H9 (cell line): ENCODE measurements around the gene PHACTR1. TPM values are rescaled to one million over a fixed set of nuclear protein-coding genes. Genes with fewer than 3 reads are reported as not detected.

ENCODE experiments used
- DNase-seq: peaks from one replicate; pipeline ENCODE4 v3.0.0-alpha.2; 2017
- H2AFZ ChIP-seq: one replicate; pipeline ENCODE4 v1.6.1; 2013; ENCODE audit warnings: mild to moderate bottlenecking, low read length, control low read depth, moderate library complexity
- H2AK5ac ChIP-seq: 2 replicates; pipeline ENCODE4 v1.6.1; 2013; ENCODE audit warnings: low read length, control low read depth, mixed read lengths; ENCODE audit not compliant: insufficient read length
- H2BK120ac ChIP-seq: one replicate; pipeline ENCODE4 v1.6.1; 2013; ENCODE audit warnings: low read depth, mild to moderate bottlenecking, low read length, control low read depth, inconsistent platforms; ENCODE audit not compliant: poor library complexity, severe bottlenecking
- H2BK12ac ChIP-seq: 2 replicates; pipeline ENCODE4 v1.6.1; 2013; ENCODE audit warnings: low read length, control low read depth, mixed read lengths, low read depth; ENCODE audit not compliant: insufficient read length
- H2BK15ac ChIP-seq: 2 replicates; pipeline ENCODE4 v1.6.1; 2013; ENCODE audit warnings: low read depth, low read length, control low read depth
- H2BK20ac ChIP-seq: one replicate; pipeline ENCODE4 v1.6.1; 2013; ENCODE audit warnings: low read depth, mild to moderate bottlenecking, low read length, control low read depth, inconsistent platforms; ENCODE audit not compliant: poor library complexity, severe bottlenecking
- H2BK5ac ChIP-seq: 2 replicates; pipeline ENCODE4 v1.6.1; 2013; ENCODE audit warnings: low read length, control low read depth, mixed read lengths; ENCODE audit not compliant: insufficient read length
- H3K14ac ChIP-seq: 2 replicates; pipeline ENCODE4 v1.6.1; 2013; ENCODE audit warnings: low read length, control low read depth; ENCODE audit not compliant: insufficient read depth
- H3K18ac ChIP-seq: 2 replicates; pipeline ENCODE4 v1.6.1; 2013; ENCODE audit warnings: low read depth, mild to moderate bottlenecking, mixed read lengths, low read length, control low read depth; ENCODE audit not compliant: insufficient read length
- H3K23ac ChIP-seq: 2 replicates; pipeline ENCODE4 v1.6.1; 2013; ENCODE audit warnings: low read length, control low read depth, mixed read lengths, low read depth; ENCODE audit not compliant: insufficient read length
- H3K23me2 ChIP-seq: 2 replicates; pipeline ENCODE4 v1.6.1; 2013; ENCODE audit warnings: low read depth, mild to moderate bottlenecking, mixed read lengths, low read length, control low read depth; ENCODE audit not compliant: insufficient read length, poor library complexity, severe bottlenecking
- H3K27ac ChIP-seq: 2 replicates; pipeline ENCODE4 v1.5.1; 2013; ENCODE audit warnings: low read length, control low read depth, mixed read lengths, low read depth; ENCODE audit not compliant: insufficient read length
- H3K27me3 ChIP-seq: 2 replicates; pipeline ENCODE4 v1.6.1; 2013; ENCODE audit warnings: low read length, control low read depth, inconsistent platforms; ENCODE audit not compliant: insufficient read depth
- H3K4ac ChIP-seq: 2 replicates; pipeline ENCODE4 v1.6.1; 2013; ENCODE audit warnings: low read depth, mild to moderate bottlenecking, control low read depth, inconsistent platforms, low read length, moderate library complexity
- H3K4me1 ChIP-seq: 2 replicates; pipeline ENCODE4 v1.6.1; 2013; ENCODE audit warnings: low read length, control low read depth, inconsistent platforms; ENCODE audit not compliant: insufficient read depth
- H3K4me2 ChIP-seq: 2 replicates; pipeline ENCODE4 v1.6.1; 2013; ENCODE audit warnings: low read length, control low read depth, mixed read lengths; ENCODE audit not compliant: insufficient read length, insufficient read depth
- H3K56ac ChIP-seq: 2 replicates; pipeline ENCODE4 v1.6.1; 2013; ENCODE audit warnings: low read depth, mild to moderate bottlenecking, mixed read lengths, low read length, control low read depth; ENCODE audit not compliant: insufficient read length
- H3K79me1 ChIP-seq: 2 replicates; pipeline ENCODE4 v1.6.1; 2013; ENCODE audit warnings: low read depth, mild to moderate bottlenecking, moderate library complexity, low read length, control low read depth, inconsistent platforms; ENCODE audit not compliant: insufficient read depth, poor library complexity, severe bottlenecking
- H3K79me2 ChIP-seq: 2 replicates; pipeline ENCODE4 v1.6.1; 2013; ENCODE audit warnings: low read length, control low read depth, inconsistent platforms; ENCODE audit not compliant: insufficient read depth
- H3K9ac ChIP-seq: 2 replicates; pipeline ENCODE4 v1.6.1; 2013; ENCODE audit warnings: low read length, control low read depth, mixed read lengths; ENCODE audit not compliant: insufficient read length; ENCODE audit errors: extremely low read depth
- H3K9me3 ChIP-seq: one replicate; pipeline ENCODE4 v1.6.1; 2013; ENCODE audit warnings: low read depth, low read length, inconsistent platforms; ENCODE audit not compliant: control insufficient read depth
- H3T11ph ChIP-seq: one replicate; pipeline ENCODE4 v1.6.1; 2013; ENCODE audit warnings: mild to moderate bottlenecking, low read length, control low read depth, inconsistent platforms
- H4K20me1 ChIP-seq: one replicate; pipeline ENCODE4 v1.6.1; 2013; ENCODE audit not compliant: control insufficient read depth, insufficient read length, insufficient read depth
- H4K5ac ChIP-seq: 2 replicates; pipeline ENCODE4 v1.6.1; 2013; ENCODE audit warnings: low read depth, mild to moderate bottlenecking, mixed read lengths, low read length, control low read depth; ENCODE audit not compliant: insufficient read length
- H4K8ac ChIP-seq: replicated peaks from 2 replicates; pipeline ENCODE4 v1.6.1; 2013; ENCODE audit warnings: low read length, control low read depth, mixed read lengths, low read depth; ENCODE audit not compliant: insufficient read length
- H4K91ac ChIP-seq: 2 replicates; pipeline ENCODE4 v1.6.1; 2013; ENCODE audit warnings: low read depth, mild to moderate bottlenecking, moderate library complexity, mixed read lengths, low read length, control low read depth; ENCODE audit not compliant: insufficient read length
- H3K27ac Mint-ChIP-seq, 3 experiments: 2 replicates in 2 of 3; 3 replicates in 1 of 3; pipeline ENCODE4 v1.8.0; 2020 to 2021; ENCODE audit warnings: mixed read lengths in 3 of 3, mild to moderate bottlenecking in 1 of 3, moderate library complexity in 1 of 3
- H3K27me3 Mint-ChIP-seq: 2 replicates; pipeline ENCODE4 v1.8.0; 2021; ENCODE audit warnings: low read depth, mild to moderate bottlenecking, moderate library complexity, mixed read lengths
- H3K36me3 Mint-ChIP-seq, 3 experiments: 2 replicates in 2 of 3; 3 replicates in 1 of 3; pipeline ENCODE4 v1.8.0; 2020 to 2021; ENCODE audit warnings: low read depth in 3 of 3, mixed read lengths in 3 of 3; ENCODE audit not compliant: insufficient read depth in 1 of 3
- H3K4me1 Mint-ChIP-seq, 2 experiments: 2 replicates each; pipeline ENCODE4 v1.8.0; 2020; ENCODE audit warnings: mixed read lengths in 2 of 2
- H3K4me3 Mint-ChIP-seq, 2 experiments: 2 replicates in 1 of 2; 3 replicates in 1 of 2; pipeline ENCODE4 v1.8.0; 2020 to 2021; ENCODE audit warnings: mild to moderate bottlenecking in 2 of 2, mixed read lengths in 2 of 2, moderate library complexity in 1 of 2
- H3K9me3 Mint-ChIP-seq, 2 experiments: 2 replicates in 1 of 2; 3 replicates in 1 of 2; pipeline ENCODE4 v1.8.0; 2020; ENCODE audit warnings: mild to moderate bottlenecking in 2 of 2, mixed read lengths in 2 of 2, moderate library complexity in 1 of 2
- WGBS: extraction: QIAGEN DNeasy Blood & Tissue Kit; methylation state at CpG from one replicate; pipeline ENCODE4 v1.1.7; 2013; ENCODE audit warnings: missing lambda C conversion rate, low lambda C conversion rate, mixed read lengths; ENCODE audit not compliant: insufficient read length; ENCODE audit errors: extremely low coverage; 5-methylcytosine and 5-hydroxymethylcytosine counted together
- total RNA-seq: library from RNA; stranded (reverse); gene quantifications from 2 replicates; pipeline ENCODE4 v1.2.1, GENCODE V29; 2021
- TF ChIP-seq, protein P1 (sequence below): fragments of 200-600 bp; sonication (generic); conservative IDR thresholded peaks from 3 replicates; pipeline ENCODE4 v1.8.0; 2021; ENCODE audit warnings: antibody characterized with exemption, mild to moderate bottlenecking

PHACTR1 gene
- total RNA-seq, 1 experiment from 2014 or later: 15.9 TPM

DNA sequence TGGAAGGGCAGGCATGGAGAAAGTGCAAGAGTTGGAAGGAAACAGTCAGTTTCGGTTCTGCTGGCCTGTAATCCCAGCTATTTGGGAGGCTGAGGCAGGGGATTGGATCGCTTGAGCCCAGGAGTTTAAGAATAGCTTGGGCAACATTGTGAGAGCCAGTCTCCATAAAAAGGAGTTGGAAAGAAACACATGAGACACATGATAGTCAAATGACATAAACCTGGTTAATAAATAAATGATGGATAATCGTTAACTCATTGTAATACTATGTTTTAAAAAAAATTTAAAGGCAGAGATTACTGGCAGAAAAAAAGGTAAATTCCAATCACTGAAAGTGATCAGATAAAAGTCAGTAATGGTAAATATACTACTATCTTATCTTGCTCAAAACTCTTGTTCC is 37.2 kb upstream of the PHACTR1 start:
- no peak overlapping the region for H4K8ac ChIP-seq
- H2AK5ac ChIP-seq: no peak overlapping the region
- no peak overlapping the region for H3K9ac ChIP-seq
- H2BK15ac ChIP-seq: no peak overlapping the region
- no peak overlapping the region for H3K4ac ChIP-seq
- H3K14ac ChIP-seq: no peak overlapping the region
- Mint-ChIP-seq H3K27me3 (peaks cover 2% of the 10 kb centered on the region; the same call in 1 of the 2 replicates), H3K9me3 (peaks cover 7 to 13% of the 10 kb centered on the region in 2 experiments; a peak in 4 of 5 replicates), H3K4me3 (no peak overlapping the region), H3K4me1 (peaks cover 9 to 10% of the 10 kb centered on the region in 2 experiments; a peak in 3 of 4 replicates), H3K27ac (peak overlapping the region in 1 of 3 experiments; percentile 12; a peak in 1 of 7 replicates), H3K36me3 (peaks cover 4 to 17% (median 8%) of the 10 kb centered on the region in 3 experiments; a peak in 6 of 7 replicates)
- H4K91ac ChIP-seq: no peak overlapping the region
- no peak overlapping the region for H2BK5ac ChIP-seq
- no peak overlapping the region for H2BK120ac ChIP-seq
- no peaks in the 10 kb centered on the region for H4K20me1 ChIP-seq
- H4K5ac ChIP-seq: no peak overlapping the region
- WGBS: no CpG with 5 or more reads among the region's 3 CpGs
- H3K27me3 ChIP-seq: no peaks in the 10 kb centered on the region
- H3K56ac ChIP-seq: no peak overlapping the region
- TF ChIP-seq, protein P1, sequence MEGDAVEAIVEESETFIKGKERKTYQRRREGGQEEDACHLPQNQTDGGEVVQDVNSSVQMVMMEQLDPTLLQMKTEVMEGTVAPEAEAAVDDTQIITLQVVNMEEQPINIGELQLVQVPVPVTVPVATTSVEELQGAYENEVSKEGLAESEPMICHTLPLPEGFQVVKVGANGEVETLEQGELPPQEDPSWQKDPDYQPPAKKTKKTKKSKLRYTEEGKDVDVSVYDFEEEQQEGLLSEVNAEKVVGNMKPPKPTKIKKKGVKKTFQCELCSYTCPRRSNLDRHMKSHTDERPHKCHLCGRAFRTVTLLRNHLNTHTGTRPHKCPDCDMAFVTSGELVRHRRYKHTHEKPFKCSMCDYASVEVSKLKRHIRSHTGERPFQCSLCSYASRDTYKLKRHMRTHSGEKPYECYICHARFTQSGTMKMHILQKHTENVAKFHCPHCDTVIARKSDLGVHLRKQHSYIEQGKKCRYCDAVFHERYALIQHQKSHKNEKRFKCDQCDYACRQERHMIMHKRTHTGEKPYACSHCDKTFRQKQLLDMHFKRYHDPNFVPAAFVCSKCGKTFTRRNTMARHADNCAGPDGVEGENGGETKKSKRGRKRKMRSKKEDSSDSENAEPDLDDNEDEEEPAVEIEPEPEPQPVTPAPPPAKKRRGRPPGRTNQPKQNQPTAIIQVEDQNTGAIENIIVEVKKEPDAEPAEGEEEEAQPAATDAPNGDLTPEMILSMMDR: no peak
- no peak overlapping the region for H2AFZ ChIP-seq
- H3K9me3 ChIP-seq: no peaks in the 10 kb centered on the region
- no peak overlapping the region for H3T11ph ChIP-seq
- no peaks in the 10 kb centered on the region for H3K4me1 ChIP-seq
- H3K4me2 ChIP-seq: no peak overlapping the region
- no peak for DNase-seq
- H3K27ac ChIP-seq: no peak overlapping the region
- no peak overlapping the region for H3K18ac ChIP-seq
- H3K23me2 ChIP-seq: no peaks in the 10 kb centered on the region
- no peak overlapping the region for H2BK12ac ChIP-seq
- no peak overlapping the region for H3K23ac ChIP-seq
- H3K79me2 ChIP-seq: no peaks in the 10 kb centered on the region
- H3K79me1 ChIP-seq: no peaks in the 10 kb centered on the region
- H2BK20ac ChIP-seq: no peak overlapping the region
